ENCODE data around the gene TSHZ2. TPM values are rescaled to one million over a fixed set of nuclear protein-coding genes. Genes with fewer than 3 reads are reported as not detected.

Gene TSHZ2
- total RNA-seq, 1 experiment from 2014 or later = 4.1 TPM

DNA sequence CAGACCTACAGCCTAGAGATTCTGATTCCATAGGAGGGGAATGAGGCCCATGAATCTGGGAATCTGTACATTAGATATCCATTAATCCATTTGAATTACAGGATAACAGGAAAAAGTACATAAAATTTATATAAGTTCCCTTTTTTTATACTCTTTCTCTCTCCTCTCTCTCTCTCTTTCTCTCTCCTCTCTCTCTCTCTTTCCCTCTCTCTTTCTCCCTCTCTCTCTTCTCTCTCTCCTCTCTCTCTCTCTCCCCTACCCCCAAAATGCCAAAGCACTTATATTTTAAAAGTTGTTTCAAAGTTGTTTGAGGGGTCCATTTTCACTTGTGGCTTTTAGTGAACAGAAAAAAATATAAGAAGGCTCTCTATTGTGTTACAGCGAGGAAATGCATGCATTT lies 15.1 kb downstream of the TSHZ2 start:
- in situ Hi-C loops (cut with HindIII; ENCODE audit: low pct_unique_long_range_greater_than_20kb, low sequenced_read_pairs) = no loop called here
- no peak for DNase-seq (ENCODE audit: low read depth)

DNA sequence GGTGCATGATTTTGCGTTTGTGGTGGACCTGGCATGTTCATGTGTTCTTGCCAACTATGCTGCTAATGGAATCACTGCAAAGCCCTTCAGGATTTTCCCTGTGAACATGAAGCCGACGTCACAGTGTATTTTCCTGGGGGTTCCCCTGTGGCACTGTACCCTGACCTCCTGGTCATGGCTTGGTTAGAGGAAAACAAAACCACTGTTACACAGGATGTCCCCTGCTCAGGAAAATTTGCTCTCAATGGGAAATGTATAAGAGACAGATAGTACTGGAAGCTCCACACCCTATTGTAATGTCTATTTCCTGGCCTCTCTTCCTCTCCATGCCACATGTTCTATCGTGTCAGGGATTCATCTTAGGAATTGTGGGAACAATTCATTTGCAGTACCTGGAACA lies 19.7 kb downstream of the TSHZ2 start:
- in situ Hi-C loops (cut with HindIII; ENCODE audit: low pct_unique_long_range_greater_than_20kb, low sequenced_read_pairs) = no loop called here
- DNase-seq (ENCODE audit: low read depth) = no peak

DNA sequence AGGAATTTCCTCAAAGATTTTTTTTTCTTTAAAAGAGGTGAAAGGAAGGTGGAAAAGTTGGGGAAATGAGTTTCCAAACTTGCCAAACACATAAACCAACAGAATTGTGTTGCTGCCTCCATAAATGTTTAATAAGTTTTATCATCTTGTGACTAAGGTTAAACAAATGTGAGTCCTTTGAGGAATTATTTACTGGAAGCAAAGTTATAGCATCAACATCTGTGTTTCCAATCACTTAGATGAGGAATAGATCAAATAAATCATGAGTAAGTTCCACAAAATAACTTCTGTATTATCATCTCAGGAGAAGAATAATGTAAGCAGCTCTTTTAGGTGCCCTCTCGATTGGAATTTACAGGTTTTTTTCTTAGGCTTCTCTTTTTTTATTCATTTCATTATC lies 20.5 kb downstream of the TSHZ2 start:
- in situ Hi-C loops (cut with HindIII; ENCODE audit: low pct_unique_long_range_greater_than_20kb, low sequenced_read_pairs) = no loop called here
- DNase-seq (ENCODE audit: low read depth) = no peak

DNA sequence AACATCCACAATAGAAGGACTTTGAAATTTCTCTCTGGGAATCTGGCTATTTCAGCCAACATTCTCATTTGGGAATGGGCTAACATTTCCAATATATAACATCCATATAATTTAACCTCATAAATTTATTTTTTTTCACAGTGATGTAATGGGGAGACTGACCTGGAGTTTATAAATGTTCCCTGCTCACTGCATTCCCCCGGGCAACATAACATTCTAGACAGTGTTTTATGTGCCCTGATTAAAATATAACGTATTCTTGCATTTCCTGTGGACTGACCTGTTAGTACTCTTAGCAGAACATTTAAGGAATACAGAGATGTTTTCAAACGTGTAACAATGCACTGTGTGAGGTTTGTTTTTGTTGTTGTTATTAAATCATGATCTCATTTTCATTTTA lies 20.9 kb downstream of the TSHZ2 start:
- DNase-seq (ENCODE audit: low read depth) = no peak
- in situ Hi-C loops (cut with HindIII; ENCODE audit: low pct_unique_long_range_greater_than_20kb, low sequenced_read_pairs) = no loop called here

DNA sequence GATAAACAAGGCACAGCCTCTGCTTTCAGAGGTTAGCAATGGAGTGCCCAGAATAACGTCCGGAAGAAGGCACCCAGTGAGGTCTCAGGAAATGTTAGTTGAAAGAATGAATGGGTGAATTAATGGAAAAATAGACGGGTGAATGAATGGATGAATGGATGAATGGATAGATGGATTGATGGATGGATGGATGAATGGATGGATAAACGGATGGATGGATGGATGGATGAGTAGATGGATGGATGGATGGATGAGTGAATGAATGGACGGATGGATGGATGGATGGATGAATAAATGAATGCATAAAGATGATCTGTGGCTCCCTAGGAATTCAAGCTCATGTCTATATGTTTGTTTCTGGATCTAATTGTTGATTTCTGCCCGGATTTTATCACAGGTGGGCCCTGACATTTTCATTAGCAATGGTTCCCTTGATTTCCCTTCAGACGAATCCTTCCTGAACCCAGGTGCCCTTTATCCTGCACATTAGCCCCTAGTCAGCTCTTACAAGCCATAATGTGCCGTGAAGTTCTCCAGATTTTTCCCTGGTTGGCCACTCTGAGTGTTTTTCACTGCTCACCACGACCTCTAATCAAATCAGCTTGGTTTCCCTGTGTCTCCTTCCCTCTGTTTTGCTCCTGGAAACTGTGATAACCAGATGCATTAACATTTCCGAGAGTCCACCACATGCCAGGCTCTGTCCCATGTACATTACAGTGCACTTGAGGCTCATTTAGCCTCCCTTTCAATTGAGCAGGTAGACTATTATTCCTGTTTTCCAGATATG lies 22.2 kb downstream of the TSHZ2 start:
- in situ Hi-C loops (cut with HindIII; ENCODE audit: low pct_unique_long_range_greater_than_20kb, low sequenced_read_pairs) = no loop called here
- no peak for DNase-seq (ENCODE audit: low read depth)

DNA sequence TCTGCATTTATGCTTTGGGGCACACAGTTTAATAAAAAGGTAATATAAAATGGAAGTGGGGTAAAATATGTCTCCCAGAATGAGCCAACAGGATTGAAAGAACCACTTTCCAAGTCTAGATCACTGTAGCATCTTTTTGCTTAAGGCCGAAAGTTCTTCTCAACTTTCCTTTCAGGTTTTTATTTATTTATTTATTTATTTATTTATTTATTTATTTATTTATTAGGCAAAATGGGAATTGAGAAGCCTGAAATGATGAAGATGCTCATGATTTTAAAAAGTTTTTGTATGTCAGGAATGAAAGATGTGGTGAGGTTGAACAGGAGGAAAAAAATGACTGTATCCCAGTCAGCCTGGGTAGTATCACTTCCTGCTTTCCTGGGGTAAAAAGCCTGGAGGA lies 24.0 kb downstream of the TSHZ2 start:
- DNase-seq (ENCODE audit: low read depth) = no peak
- in situ Hi-C loops (cut with HindIII; ENCODE audit: low pct_unique_long_range_greater_than_20kb, low sequenced_read_pairs) = no loop called here

DNA sequence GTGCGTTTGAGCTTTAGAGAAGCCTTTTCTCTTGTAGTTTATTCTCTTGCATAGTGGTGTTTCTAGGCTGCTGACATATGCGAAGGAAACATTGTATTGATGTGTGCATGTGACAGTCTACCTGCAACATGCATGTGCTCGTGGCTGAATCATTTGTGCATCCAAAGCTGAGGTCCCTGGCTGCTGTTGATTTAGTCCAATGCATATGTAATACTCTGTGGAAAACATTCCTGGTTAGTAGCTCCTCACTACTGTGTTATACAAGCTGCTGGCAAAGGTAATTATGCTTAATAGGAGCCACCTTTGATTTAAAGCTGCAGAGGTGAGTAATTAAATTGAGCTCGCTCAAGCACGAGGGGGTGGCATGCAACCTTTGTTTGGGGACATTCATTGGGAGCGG lies 24.5 kb downstream of the TSHZ2 start:
- in situ Hi-C loops (cut with HindIII; ENCODE audit: low pct_unique_long_range_greater_than_20kb, low sequenced_read_pairs) = no loop called here
- DNase-seq (ENCODE audit: low read depth) = peak; percentile 23

DNA sequence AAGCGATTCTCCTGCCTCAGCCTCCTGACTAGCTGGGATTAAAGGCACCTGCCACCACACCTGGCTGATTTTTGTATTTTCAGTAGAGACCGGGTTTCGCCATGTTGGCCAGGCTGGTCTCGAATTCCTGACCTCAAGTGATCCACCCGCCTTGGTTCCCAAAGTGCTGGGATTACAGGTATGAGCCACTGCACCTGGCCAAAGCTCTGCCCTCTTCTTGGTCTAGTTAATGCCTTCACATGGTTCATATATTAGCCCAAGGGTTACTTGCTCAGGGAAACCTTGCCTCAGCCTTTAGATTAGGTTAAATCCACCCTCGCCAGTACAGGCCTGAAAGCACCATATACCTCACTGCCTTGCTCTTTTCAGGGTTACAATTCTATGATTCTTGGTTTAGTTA lies 26.1 kb downstream of the TSHZ2 start:
- in situ Hi-C loops (cut with HindIII; ENCODE audit: low pct_unique_long_range_greater_than_20kb, low sequenced_read_pairs) = no loop called here
- no peak for DNase-seq (ENCODE audit: low read depth)

DNA sequence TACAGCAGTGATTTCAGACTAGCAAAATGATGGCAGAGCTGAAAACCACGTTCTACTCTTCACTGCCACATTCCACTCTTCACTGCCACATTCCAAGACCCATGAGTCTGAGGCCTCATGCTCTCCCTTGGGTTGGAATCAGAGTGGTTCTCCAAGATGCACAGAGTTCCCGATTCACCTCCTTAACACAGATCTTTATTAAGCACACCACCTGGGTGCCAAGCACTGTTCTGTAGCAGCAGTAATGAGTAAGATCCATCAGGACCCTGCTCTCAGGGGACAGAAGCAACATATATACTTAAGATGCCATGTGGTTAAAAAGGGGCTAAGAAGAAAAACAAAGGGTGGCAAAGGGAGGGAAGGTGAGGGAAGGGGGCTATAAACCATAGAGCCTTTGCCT lies 26.9 kb downstream of the TSHZ2 start:
- in situ Hi-C loops (cut with HindIII; ENCODE audit: low pct_unique_long_range_greater_than_20kb, low sequenced_read_pairs) = no loop called here

DNA sequence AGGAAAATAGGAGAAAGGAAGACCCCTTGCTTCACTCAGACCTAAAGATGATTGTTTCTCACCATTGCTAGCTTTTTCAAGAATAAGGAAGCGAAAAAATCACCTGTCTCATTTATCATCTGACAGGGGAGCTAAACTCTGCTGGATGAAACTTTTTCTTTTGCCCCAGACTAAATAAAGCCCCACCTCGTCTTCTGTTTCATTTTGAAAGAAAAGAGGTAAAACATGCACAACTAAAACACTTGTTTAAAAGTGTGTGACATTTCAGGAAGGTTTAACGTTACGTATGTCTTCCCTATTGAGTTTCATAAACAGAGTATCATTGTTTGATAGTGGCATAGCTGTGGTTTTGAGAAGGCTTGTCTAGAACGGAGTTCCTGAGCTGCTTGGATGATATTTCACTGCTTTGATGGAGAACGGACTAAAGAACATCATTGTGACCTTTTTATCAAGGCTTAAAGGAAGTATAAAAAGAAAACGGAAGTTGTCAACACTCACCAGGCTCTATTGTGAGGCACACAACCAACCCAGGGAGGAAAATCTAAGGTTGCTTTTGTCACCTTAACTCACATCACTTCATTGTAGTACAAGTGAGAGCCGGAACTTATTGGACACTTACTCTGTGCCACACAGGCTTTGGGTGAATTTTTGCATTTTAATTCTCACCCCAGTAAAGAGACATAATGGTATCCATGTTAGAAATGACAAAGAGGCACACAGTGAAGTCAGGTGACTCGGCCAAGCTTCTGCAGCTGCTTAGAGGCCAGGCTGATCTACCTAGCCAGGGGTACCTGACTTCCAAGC lies 29.5 kb downstream of the TSHZ2 start:
- in situ Hi-C loops (cut with HindIII; ENCODE audit: low pct_unique_long_range_greater_than_20kb, low sequenced_read_pairs) = no loop called here
- no peak for DNase-seq (ENCODE audit: low read depth)

More for the DNA sequence above, 26.9 kb downstream of the TSHZ2 start:
- no peak for DNase-seq (ENCODE audit: low read depth)

DNA sequence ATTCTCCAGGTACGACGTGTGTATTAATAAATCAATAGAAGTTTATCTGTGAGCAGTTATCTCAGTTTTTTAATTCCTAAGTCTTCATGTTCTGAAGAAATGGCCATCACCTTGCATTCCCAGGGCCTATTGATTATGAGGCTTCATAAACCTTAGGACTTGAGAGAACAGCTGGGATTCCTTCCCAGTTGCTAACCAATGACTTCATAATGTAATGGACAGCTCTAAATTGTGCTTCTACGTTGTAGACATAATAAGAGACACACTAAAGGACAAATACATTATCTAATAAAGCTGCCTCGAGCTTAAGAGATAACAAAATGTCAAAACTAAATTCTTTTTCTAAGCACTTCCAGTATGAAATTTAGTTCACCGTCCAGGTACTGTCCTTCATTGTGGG lies 30.6 kb downstream of the TSHZ2 start:
- DNase-seq (ENCODE audit: low read depth) = no peak
- in situ Hi-C loops (cut with HindIII; ENCODE audit: low pct_unique_long_range_greater_than_20kb, low sequenced_read_pairs) = no loop called here

DNA sequence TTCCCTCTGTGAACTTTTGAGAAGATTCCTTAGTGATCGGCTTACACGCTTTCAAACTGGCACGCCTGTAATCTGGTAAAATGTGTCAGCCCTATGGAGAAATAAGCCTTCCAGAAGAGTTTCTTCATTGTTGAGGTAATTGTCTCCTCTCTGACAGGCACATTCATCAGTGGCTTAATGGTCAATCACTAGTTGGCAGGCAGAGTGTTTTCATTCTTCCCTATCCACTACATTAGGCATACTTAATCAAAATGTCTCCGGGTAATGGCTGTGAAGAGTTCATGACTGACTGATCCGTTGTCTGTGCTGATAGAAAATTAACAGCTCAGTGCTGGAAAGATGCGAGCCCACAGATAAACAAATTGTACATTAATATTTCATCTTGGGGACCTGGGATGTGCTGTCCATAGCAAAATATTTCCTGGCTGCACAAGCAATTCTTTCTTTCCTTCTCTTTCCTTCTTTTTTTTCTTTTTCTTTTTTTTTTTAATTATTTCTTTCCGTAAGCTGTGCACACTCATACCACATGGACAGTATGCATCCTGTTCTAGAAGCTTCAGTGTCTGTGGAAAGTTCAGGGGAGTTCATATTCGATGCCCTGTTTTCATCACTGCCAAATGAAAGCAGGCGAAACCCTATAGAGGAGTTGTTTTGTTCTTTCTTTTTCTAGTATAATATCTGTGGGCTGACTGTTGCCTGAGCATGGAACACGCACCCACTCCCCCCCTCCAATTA lies 31.4 kb downstream of the TSHZ2 start:
- DNase-seq (ENCODE audit: low read depth) = peak; percentile 96
- in situ Hi-C loops (cut with HindIII; ENCODE audit: low pct_unique_long_range_greater_than_20kb, low sequenced_read_pairs) = no loop called here

DNA sequence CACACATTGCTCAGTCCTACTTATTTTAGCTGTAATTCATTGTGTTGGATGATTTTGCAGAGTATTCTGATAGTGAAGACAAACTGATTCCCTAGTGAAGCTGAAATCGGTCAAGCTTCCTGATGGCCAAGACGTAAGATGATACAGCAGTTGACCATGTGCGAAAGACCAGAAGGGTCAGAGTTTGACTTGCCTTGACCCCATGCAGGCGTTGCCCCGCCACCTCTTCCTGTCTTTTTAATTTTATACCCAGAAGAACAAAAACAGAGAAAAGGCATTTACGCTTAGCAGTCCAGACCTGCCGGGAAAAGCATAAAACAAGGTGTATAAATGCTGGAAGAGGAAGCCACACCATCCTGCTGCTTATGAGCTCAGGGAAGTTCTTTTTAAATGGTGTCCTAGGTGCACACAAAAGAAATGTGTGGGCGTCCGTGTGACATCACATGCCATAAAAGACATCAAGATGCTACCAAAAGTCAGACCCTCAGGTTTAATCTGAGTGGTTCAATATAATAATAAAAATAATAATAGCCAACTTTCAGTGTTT lies 32.2 kb downstream of the TSHZ2 start:
- peak; percentile 74 for DNase-seq (ENCODE audit: low read depth)

DNA sequence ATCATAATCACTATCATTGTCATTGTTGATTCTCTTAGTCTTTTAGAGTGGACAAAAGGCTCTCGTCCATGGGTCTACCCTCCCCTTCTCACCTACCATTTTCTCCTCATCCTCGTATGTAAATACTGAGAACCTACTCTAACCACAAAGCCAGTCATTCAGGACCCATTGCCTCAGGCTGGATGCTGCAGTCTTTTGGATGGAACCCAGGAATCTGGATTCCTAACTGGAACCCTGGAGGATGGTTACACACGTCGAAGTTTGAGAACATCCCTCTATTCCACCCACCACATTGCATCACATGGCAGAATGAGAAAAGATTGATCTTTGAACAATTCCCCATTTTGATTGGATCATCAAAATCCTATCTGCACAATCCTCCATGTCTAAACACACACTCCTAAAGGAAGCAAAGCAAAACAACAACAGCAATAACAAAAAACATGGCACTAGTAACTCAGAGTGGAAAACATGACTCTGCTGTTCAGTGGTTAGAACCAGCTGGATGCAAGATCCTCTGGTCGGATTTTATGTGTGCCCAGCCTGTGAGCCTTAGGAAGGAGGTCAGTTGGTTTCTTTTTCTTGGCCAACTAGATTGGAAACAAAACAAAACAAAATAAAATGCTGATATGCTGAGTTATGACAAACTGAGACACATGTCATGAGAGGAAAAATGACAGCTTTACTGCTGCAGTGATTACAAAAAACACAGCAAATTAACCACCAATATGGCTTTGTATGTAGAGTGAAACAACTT lies 38.0 kb downstream of the TSHZ2 start:
- in situ Hi-C loops (cut with HindIII; ENCODE audit: low pct_unique_long_range_greater_than_20kb, low sequenced_read_pairs) = no loop called here

More for the DNA sequence above, 32.2 kb downstream of the TSHZ2 start:
- in situ Hi-C loops (cut with HindIII; ENCODE audit: low pct_unique_long_range_greater_than_20kb, low sequenced_read_pairs) = no loop called here

DNA sequence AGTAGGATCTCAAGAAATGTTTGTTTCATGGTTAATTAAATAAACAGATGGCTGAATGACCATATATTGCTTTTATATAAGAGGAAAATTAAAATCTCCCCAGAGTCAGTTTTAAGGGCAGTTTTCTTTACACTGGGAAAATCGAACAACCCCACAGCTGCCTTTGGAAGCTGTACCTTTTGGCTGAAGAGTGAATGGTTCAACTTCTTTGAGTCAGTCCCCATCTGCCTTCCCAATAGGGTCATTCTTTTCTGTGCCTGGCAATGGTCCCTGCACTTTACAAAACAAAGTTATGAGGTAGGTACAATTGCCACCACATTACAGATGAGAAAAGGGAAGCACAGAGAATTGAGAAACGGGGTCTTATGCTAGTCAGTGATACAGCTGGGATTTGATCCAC lies 39.5 kb downstream of the TSHZ2 start:
- DNase-seq (ENCODE audit: low read depth) = no peak

More for the DNA sequence above, 38.0 kb downstream of the TSHZ2 start:
- no peak for DNase-seq (ENCODE audit: low read depth)

DNA sequence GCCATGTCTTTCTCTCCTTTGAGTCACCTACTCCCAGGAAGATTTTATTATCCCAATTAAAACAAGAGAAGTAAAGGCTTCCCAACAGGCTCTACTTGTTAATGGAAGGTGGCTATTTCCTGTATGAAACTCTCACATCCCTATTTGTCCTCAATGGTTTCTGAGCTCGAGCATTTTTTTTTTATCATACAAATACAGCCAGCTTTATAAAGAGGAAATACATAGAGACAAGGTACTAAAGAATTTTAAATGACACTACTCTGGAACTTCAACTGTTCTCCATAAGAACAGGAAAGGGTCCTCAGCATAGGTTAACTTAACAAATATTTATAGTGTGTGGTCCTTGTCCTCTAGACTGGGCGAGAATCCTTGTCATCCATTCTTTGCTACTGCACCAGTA lies 41.0 kb downstream of the TSHZ2 start:
- no peak for DNase-seq (ENCODE audit: low read depth)
- in situ Hi-C loops (cut with HindIII; ENCODE audit: low pct_unique_long_range_greater_than_20kb, low sequenced_read_pairs) = no loop called here

More for the DNA sequence above, 39.5 kb downstream of the TSHZ2 start:
- in situ Hi-C loops (cut with HindIII; ENCODE audit: low pct_unique_long_range_greater_than_20kb, low sequenced_read_pairs) = no loop called here

DNA sequence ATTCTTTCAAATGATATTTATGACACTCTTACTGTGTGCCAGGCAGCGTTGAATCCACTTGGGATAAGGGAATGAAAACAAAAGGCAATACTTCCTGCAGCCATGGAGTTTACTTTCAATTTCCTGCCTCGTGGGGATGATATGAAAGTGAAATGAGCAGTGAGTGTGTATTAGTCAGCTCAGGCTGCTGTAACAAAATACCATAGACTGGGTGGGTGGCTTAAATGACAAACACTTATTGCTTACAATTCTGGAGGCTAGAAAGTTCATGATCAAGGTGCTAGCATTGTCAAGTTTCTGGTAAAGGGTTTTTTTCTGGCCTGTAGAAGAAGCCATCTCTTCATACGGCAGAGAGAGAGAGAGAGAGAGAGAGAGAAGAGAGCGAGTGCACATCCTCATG lies 41.7 kb downstream of the TSHZ2 start:
- DNase-seq (ENCODE audit: low read depth) = no peak
- in situ Hi-C loops (cut with HindIII; ENCODE audit: low pct_unique_long_range_greater_than_20kb, low sequenced_read_pairs) = no loop called here

DNA sequence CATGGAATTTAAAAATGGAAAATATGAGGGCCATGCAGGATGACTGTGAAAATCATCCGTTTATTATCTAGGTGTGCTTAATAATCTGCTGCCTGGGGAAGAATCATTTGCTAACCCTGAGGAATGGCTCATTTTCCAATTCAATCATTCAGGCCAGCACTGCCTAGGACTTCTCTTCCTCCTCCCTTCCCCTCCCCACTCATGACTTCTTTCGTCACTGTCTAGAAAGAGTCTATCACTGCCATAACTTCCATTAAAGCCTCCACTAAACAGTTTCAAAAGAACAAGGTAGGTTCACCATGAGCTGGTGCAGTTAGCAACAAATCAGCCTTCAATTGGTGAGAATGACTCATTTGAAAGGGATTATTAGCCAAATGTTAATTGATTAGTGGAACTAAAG lies 43.9 kb downstream of the TSHZ2 start:
- no peak for DNase-seq (ENCODE audit: low read depth)
- in situ Hi-C loops (cut with HindIII; ENCODE audit: low pct_unique_long_range_greater_than_20kb, low sequenced_read_pairs) = no loop called here

Measured in Caki2 (cell line).